ENCODE results near the gene STARD8.

The STARD8 gene

DNA sequence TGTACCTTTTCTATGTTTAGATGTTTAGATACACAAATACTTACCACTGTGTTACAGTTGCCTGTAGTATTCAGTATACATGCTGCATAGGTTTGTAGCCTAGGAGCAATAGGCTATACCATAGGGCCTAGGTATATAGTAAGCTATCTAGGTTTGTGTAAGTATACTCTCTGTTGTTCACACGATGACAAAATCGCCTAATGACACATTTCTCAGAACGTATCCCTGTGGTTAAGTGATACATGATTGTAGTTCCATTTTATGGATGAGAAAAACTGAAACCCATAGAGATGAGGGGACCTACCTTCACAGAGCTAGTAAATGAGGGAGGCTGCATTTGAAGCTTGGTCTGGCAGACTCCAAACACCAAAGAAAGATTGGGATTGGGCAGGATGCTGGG lies 102.0 kb downstream of the STARD8 start:
- H3K4me3 ChIP-seq (ENCODE audit: low read depth, low read length) = no peak overlapping the region
- no peak for DNase-seq (ENCODE audit: low read depth)
- TF ChIP-seq, protein P1, sequence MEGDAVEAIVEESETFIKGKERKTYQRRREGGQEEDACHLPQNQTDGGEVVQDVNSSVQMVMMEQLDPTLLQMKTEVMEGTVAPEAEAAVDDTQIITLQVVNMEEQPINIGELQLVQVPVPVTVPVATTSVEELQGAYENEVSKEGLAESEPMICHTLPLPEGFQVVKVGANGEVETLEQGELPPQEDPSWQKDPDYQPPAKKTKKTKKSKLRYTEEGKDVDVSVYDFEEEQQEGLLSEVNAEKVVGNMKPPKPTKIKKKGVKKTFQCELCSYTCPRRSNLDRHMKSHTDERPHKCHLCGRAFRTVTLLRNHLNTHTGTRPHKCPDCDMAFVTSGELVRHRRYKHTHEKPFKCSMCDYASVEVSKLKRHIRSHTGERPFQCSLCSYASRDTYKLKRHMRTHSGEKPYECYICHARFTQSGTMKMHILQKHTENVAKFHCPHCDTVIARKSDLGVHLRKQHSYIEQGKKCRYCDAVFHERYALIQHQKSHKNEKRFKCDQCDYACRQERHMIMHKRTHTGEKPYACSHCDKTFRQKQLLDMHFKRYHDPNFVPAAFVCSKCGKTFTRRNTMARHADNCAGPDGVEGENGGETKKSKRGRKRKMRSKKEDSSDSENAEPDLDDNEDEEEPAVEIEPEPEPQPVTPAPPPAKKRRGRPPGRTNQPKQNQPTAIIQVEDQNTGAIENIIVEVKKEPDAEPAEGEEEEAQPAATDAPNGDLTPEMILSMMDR (IDR thresholded peaks at IDR 0.05; ENCODE audit: control insufficient read depth, extremely low read depth, insufficient read depth) = no peak

- no peak for DNase-seq (ENCODE audit: low read depth)
- TF ChIP-seq, protein P1 (IDR thresholded peaks at IDR 0.05; ENCODE audit: control insufficient read depth, extremely low read depth, insufficient read depth) = no peak
- H3K4me3 ChIP-seq (ENCODE audit: low read depth, low read length) = no peak overlapping the region
Measured at GRCh38 chrX:68750316-68750715, 102.8 kb downstream of the STARD8 start.

GRCh38 chrX:68751372-68751771 lies 103.9 kb downstream of the STARD8 start:
- no peak overlapping the region for H3K4me3 ChIP-seq (ENCODE audit: low read depth, low read length)
- DNase-seq (ENCODE audit: low read depth) = no peak

DNA sequence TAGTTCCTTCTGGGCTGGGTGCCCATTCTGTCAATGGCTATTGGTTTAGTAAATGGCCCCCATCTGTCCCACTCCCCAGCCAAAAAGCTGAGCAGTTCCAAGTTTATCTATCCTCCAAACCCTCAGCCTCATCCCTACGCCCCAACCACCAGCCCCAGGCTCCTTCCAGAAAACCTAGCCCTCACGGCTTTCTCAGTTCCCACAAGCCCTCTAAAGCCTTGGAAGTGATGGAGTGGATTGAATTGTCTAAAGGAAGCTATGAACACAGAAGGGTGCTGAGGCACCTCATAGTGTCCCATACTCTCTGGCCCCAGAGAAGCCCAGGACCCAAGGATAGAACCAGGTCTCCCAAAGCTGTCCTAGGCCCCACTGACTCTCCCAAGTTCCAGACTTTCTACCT lies 105.8 kb downstream of the STARD8 start:
- no peak for DNase-seq (ENCODE audit: low read depth)
- no peak overlapping the region for H3K4me3 ChIP-seq (ENCODE audit: low read depth, low read length)
- TF ChIP-seq, protein P1 (IDR thresholded peaks at IDR 0.05; ENCODE audit: control insufficient read depth, extremely low read depth, insufficient read depth) = no peak

More at GRCh38 chrX:68751372-68751771, 103.9 kb downstream of the STARD8 start:
- TF ChIP-seq, protein P1 (IDR thresholded peaks at IDR 0.05; ENCODE audit: control insufficient read depth, extremely low read depth, insufficient read depth) = no peak

GRCh38 chrX:68754406-68754805 lies 106.9 kb downstream of the STARD8 start:
- H3K4me3 ChIP-seq (ENCODE audit: low read depth, low read length) = no peak overlapping the region
- DNase-seq (ENCODE audit: low read depth) = no peak
- TF ChIP-seq, protein P1 (IDR thresholded peaks at IDR 0.05; ENCODE audit: control insufficient read depth, extremely low read depth, insufficient read depth) = no peak

DNA sequence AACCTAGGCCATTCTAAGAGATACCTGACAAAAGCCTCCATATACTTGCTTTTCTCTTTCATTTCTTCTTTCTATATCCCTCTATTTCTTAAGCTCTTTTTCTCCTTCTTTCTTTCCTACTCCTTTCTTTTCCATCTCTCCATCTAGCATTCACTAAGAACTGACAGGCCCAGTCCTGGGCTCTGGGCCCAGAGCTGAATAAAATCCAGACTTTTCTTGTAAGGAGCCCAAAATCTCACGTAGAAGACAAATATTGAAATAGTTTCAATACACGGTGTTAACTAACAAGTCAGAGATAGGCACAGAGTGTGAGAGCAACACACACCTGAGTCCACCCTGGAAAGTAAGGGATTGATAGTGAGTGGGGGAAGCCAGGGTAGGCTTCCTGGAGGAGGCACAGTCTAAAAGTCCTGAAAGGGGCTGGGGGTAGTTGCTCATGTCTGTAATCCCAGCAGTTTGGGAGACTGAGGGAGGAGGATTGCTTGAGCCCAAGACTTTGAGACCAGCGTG lies 108.2 kb downstream of the STARD8 start:
- DNase-seq (ENCODE audit: low read depth) = peak; percentile 3
- TF ChIP-seq, protein P1 (IDR thresholded peaks at IDR 0.05; ENCODE audit: control insufficient read depth, extremely low read depth, insufficient read depth) = no peak
- H3K4me3 ChIP-seq (ENCODE audit: low read depth, low read length) = no peak overlapping the region

GRCh38 chrX:68757331-68757730 lies 109.9 kb downstream of the STARD8 start:
- TF ChIP-seq, protein P1 (IDR thresholded peaks at IDR 0.05; ENCODE audit: control insufficient read depth, extremely low read depth, insufficient read depth) = no peak
- DNase-seq (ENCODE audit: low read depth) = peak; percentile 46
- no peak overlapping the region for H3K4me3 ChIP-seq (ENCODE audit: low read depth, low read length)
